ENCODE data around the gene SLX9.

SLX9 gene

GRCh38 chr21:44952929-44953627, 13.2 kb downstream of the SLX9 start:
- DNase-seq (ENCODE audit: low spot score), result no peak
- no peak for TF ChIP-seq CTCF (IDR thresholded peaks at IDR 0.05; ENCODE audit: extremely low read depth, missing control alignments)

GRCh38 chr21:44953628-44954021, 13.8 kb downstream of the SLX9 start:
- TF ChIP-seq CTCF (IDR thresholded peaks at IDR 0.05; ENCODE audit: extremely low read depth, missing control alignments), result no peak
- no peak for DNase-seq (ENCODE audit: low spot score)

GRCh38 chr21:44954281-44954771, 14.5 kb downstream of the SLX9 start:
- DNase-seq (ENCODE audit: low spot score), result no peak
- TF ChIP-seq CTCF (IDR thresholded peaks at IDR 0.05; ENCODE audit: extremely low read depth, missing control alignments), result no peak

GRCh38 chr21:44955141-44955797, 15.4 kb downstream of the SLX9 start:
- DNase-seq (ENCODE audit: low spot score), result no peak
- TF ChIP-seq CTCF (IDR thresholded peaks at IDR 0.05; ENCODE audit: extremely low read depth, missing control alignments), result no peak

- no peak for TF ChIP-seq CTCF (IDR thresholded peaks at IDR 0.05; ENCODE audit: extremely low read depth, missing control alignments)
These were observed 16.0 kb downstream of the SLX9 start for GRCh38 chr21:44955798-44956175.

GRCh38 chr21:44956356-44957046, 16.7 kb downstream of the SLX9 start:
- no peak for DNase-seq (ENCODE audit: low spot score)
- no peak for TF ChIP-seq CTCF (IDR thresholded peaks at IDR 0.05; ENCODE audit: extremely low read depth, missing control alignments)

More at GRCh38 chr21:44955798-44956175, 16.0 kb downstream of the SLX9 start:
- DNase-seq (ENCODE audit: low spot score), result no peak

Data from GM20000 (cell line).